K562 (cell line): Measurements from ENCODE around the gene NPB. TPM values are rescaled to one million over a fixed set of nuclear protein-coding genes. Genes with fewer than 3 reads are reported as not detected.

Source experiments
- ATF7 ChIP-seq: fragments of 450-650 bp; IDR thresholded peaks from 2 replicates; pipeline ENCODE4 v1.7.1; 2014; ENCODE audit warnings: mild to moderate bottlenecking, moderate library complexity
- BCL6 ChIP-seq: fragments of 250-450 bp; sonication (Bioruptor Pico); IDR thresholded peaks from 2 replicates; pipeline ENCODE4 v1.4.0; 2020
- CBFA2T2 ChIP-seq: fragments of 450-650 bp; conservative IDR thresholded peaks from 2 replicates; pipeline ENCODE4 v1.6.1; 2017; ENCODE audit warnings: mild to moderate bottlenecking
- CCNT2 ChIP-seq: IDR thresholded peaks from 2 replicates; pipeline ENCODE4 v1.6.1; 2011; ENCODE audit warnings: borderline replicate concordance, low read depth, mild to moderate bottlenecking, moderate library complexity, mixed read lengths, low read length; ENCODE audit not compliant: insufficient read length; ENCODE audit errors: extremely low read depth
- CSDE1 ChIP-seq, 2 experiments: fragments of 450-650 bp; IDR thresholded peaks; 2 replicates each; pipeline ENCODE4 v1.6.1; 2016; ENCODE audit warnings: mild to moderate bottlenecking in 1 of 2
- FOXJ2 ChIP-seq: fragments of 200-800 bp; sonication (Bioruptor generic); IDR thresholded peaks from 2 replicates; pipeline ENCODE4 v1.6.1; 2016; ENCODE audit warnings: missing genetic modification characterization, missing compliant biosample characterization
- FOXO4 ChIP-seq: fragments of 450-650 bp; formaldehyde crosslinking; IDR thresholded peaks from 2 replicates; pipeline ENCODE4 v1.4.0; 2020; ENCODE audit warnings: mild to moderate bottlenecking, moderate library complexity
- HDAC1 ChIP-seq, 2 experiments: fragments of 450-650 bp; IDR thresholded peaks; 2 replicates each; pipeline ENCODE4 v1.6.1; 2016 to 2017; ENCODE audit warnings: inconsistent platforms in 1 of 2, mild to moderate bottlenecking in 1 of 2, moderate library complexity in 1 of 2
- L3MBTL2 ChIP-seq: fragments of 450-650 bp; IDR thresholded peaks from 2 replicates; pipeline ENCODE4 v1.6.1; 2016; ENCODE audit warnings: mild to moderate bottlenecking, moderate library complexity
- MYC ChIP-seq, 2 experiments: fragments of 250-450 bp in 1 of 2; sonication (Bioruptor Pico) in 1 of 2; IDR thresholded peaks; 2 replicates each; pipeline versions ENCODE4 v1.5.1 to v1.6.1; 2012 to 2021; ENCODE audit warnings: low read depth in 2 of 2, borderline replicate concordance in 1 of 2, improper control_type of control experiment in 1 of 2, low read length in 1 of 2, mild to moderate bottlenecking in 1 of 2, moderate library complexity in 1 of 2
- NCOR1 ChIP-seq: fragments of 450-650 bp; IDR thresholded peaks from 2 replicates; pipeline ENCODE4 v1.6.1; 2016; ENCODE audit warnings: mild to moderate bottlenecking, moderate library complexity
- PRPF4 ChIP-seq: fragments of 200-400 bp; formaldehyde crosslinking; IDR thresholded peaks from one replicate; pipeline ENCODE4 v1.6.1; 2017; ENCODE audit warnings: low read length, low read depth, mild to moderate bottlenecking; ENCODE audit not compliant: insufficient read depth, poor library complexity, severe bottlenecking
- RAD51 ChIP-seq: fragments of 450-650 bp; IDR thresholded peaks from 2 replicates; pipeline ENCODE4 v1.7.1; 2016; ENCODE audit warnings: low read depth, mild to moderate bottlenecking, borderline replicate concordance
- TAF9B ChIP-seq: fragments of 450-650 bp; IDR thresholded peaks from 2 replicates; pipeline ENCODE4 v1.6.1; 2018; ENCODE audit warnings: mild to moderate bottlenecking; ENCODE audit not compliant: partially characterized antibody
- TFE3 ChIP-seq: fragments of 450-650 bp; formaldehyde crosslinking; IDR thresholded peaks from 2 replicates; pipeline ENCODE4 v1.4.0; 2020; ENCODE audit warnings: mild to moderate bottlenecking, mixed read lengths
- USF2 ChIP-seq: sonication (generic); formaldehyde crosslinking; IDR thresholded peaks from 2 replicates; pipeline ENCODE4 v1.5.0; 2020; ENCODE audit warnings: missing genetic modification reagents
- ZNF143 ChIP-seq: sonication (generic); formaldehyde crosslinking; IDR thresholded peaks from 2 replicates; pipeline ENCODE4 v1.9.0; 2022; ENCODE audit warnings: mild to moderate bottlenecking, missing genetic modification reagents
- ZNF431 ChIP-seq: sonication (generic); formaldehyde crosslinking; IDR thresholded peaks from 2 replicates; pipeline ENCODE4 v1.8.0; 2022; ENCODE audit warnings: mild to moderate bottlenecking, missing genetic modification reagents
- polyA plus RNA-seq, 8 experiments: library from polyadenylated mRNA; depleted of rRNA in 4 of 8; stranded (reverse) in 5 of 8; unstranded in 3 of 8; fragments of >200 nt; fragmentation: Nextera tagmentation in 2 of 8; fragmentation: Illumina TruSeq in 1 of 8; extraction: Ambion mirVana in 2 of 8; extraction: Trizol in 1 of 8; gene quantifications; 2 replicates each; pipeline versions ENCODE4 v1.2.1 to v1.2.3, GENCODE V29; 2011 to 2014; ENCODE audit warnings: inconsistent platforms in 1 of 8, missing spikeins in 1 of 8
- total RNA-seq, 7 experiments: library from RNA; depleted of rRNA in 6 of 7; stranded (reverse); fragments of >200 nt in 6 of 7; fragmentation: Illumina TruSeq in 2 of 7; extraction: Trizol in 2 of 7; gene quantifications; 2 replicates each; pipeline versions ENCODE4 v1.2.1 to v1.2.3, GENCODE V29; 2011 to 2021; ENCODE audit warnings: low replicate concordance in 1 of 7

NPB gene
- total and polyA plus RNA-seq, 9 of the 15 experiments (the other 6 are each of a cell fraction or from before 2014, with no cell fraction given), result 0.03 to 0.61 (median 0.14) TPM; not detected in 2

- no peak for TF ChIP-seq CCNT2
- peak; percentile 23; the same call in 1 of the 2 replicates for TF ChIP-seq L3MBTL2
- TF ChIP-seq MYC (IDR thresholded peaks at IDR 0.05; ENCODE audit: low read depth, low read length), result no peak; the same call in 1 of the 2 replicates
- no peak for TF ChIP-seq MYC (CRISPR knock-in tag; IDR thresholded peaks at IDR 0.05; ENCODE audit: borderline replicate concordance, low read depth)
- no peak for TF ChIP-seq FOXJ2 (tag)
- 0 out of 4 replicates have a peak, but pooled peaks of 1 of the 2 experiments have one; percentile 22 for TF ChIP-seq HDAC1 (IDR thresholded peaks at IDR 0.05)
- TF ChIP-seq ZNF143 (CRISPR knock-in tag), result no peak; the same call in 1 of the 2 replicates
- no peak for TF ChIP-seq PRPF4
- no peak for TF ChIP-seq ZNF431 (CRISPR knock-in tag)
- TF ChIP-seq TFE3 (CRISPR knock-in tag), result peak; percentile 85
- peak; percentile 25; the same call in 1 of the 2 replicates for TF ChIP-seq USF2 (CRISPR knock-in tag)
- TF ChIP-seq RAD51, result peak; percentile 89
- no peak for TF ChIP-seq ATF7
- TF ChIP-seq FOXO4 (CRISPR knock-in tag), result no peak
- TF ChIP-seq BCL6 (CRISPR knock-in tag), result no peak
- TF ChIP-seq CBFA2T2, result peak; percentile 60
- TF ChIP-seq TAF9B, result peak; percentile 24
- TF ChIP-seq NCOR1, result no peak
- TF ChIP-seq CSDE1 (IDR thresholded peaks at IDR 0.05), result no peak
These were observed 14.4 kb downstream of the NPB start (continued) for GRCh38 chr17:81916234-81917001.
